Adrenal gland (tissue), 12 donors: ENCODE measurements around the gene VTCN1. TPM values are rescaled to one million over a fixed set of nuclear protein-coding genes. Genes with fewer than 3 reads are reported as not detected.

Source experiments
- DNase-seq, 7 donors: peaks; one replicate each; pipeline ENCODE4 v3.0.0-alpha.2; 2019 to 2020
- H3K27ac ChIP-seq, 5 donors: fragments of 200-600 bp; sonication (generic) in 4 of 5; 1 replicate in 3 of 5; 2 replicates in 2 of 5; pipeline versions ENCODE4 v1.5.1 to v1.8.0; 2016 to 2020; ENCODE audit warnings: mild to moderate bottlenecking in 1 of 5
- H3K27me3 ChIP-seq: fragments of 200-600 bp; 2 replicates; pipeline ENCODE4 v1.8.0; 2021
- H3K36me3 ChIP-seq, 2 donors: fragments of 200-600 bp; replicated peaks in 1 of 2; 1 replicate in 1 of 2; 2 replicates in 1 of 2; pipeline versions ENCODE4 v1.5.1 to v1.8.0; 2018 to 2022
- H3K4me1 ChIP-seq, 2 donors: fragments of 200-600 bp; replicated peaks in 1 of 2; 1 replicate in 1 of 2; 2 replicates in 1 of 2; pipeline versions ENCODE4 v1.5.1 to v1.8.0; 2018 to 2021
- H3K4me3 ChIP-seq, 4 donors: fragments of 200-600 bp; sonication (generic) in 3 of 4; one replicate each; pipeline ENCODE4 v1.5.1; 2016 to 2018
- H3K9me3 ChIP-seq, 3 donors: fragments of 200-600 bp; sonication (generic) in 1 of 3; replicated peaks in 1 of 3; 1 replicate in 2 of 3; 2 replicates in 1 of 3; pipeline versions ENCODE4 v1.5.1 to v1.8.0; 2016 to 2021
- POLR2A ChIP-seq, 2 donors: fragments of 450-650 bp; IDR thresholded peaks; one replicate each; pipeline ENCODE4 v1.6.1; 2017; ENCODE audit warnings: antibody characterized with exemption in 2 of 2, mild to moderate bottlenecking in 2 of 2, moderate library complexity in 1 of 2
- WGBS, 4 donors: extraction: QIAGEN DNeasy Blood & Tissue Kit in 2 of 4; methylation state at CpG; one replicate each; pipeline versions ENCODE4 v1.1.5 to v1.1.7; 2013 to 2017; 5-methylcytosine and 5-hydroxymethylcytosine counted together
- intact Hi-C, 2 donors: fragments of 100-400 bp; cut with DNase I; formaldehyde crosslinking; loops; one replicate each; pipeline versions ENCODE4 v1.14.1 to v1.15.0; 2022 to 2023
- polyA plus RNA-seq, 3 donors: library from polyadenylated mRNA; stranded (reverse); fragments of 200-250 nt in 2 of 3; fragments of 350-450 nt in 1 of 3; fragmentation: Illumina TruSeq in 1 of 3; extraction: RNeasy Lipid Tissue Mini Kit (QIAGEN cat#74804) in 1 of 3; gene quantifications; one replicate each; pipeline ENCODE4 v1.2.3, GENCODE V29; 2013 to 2014
- total RNA-seq, 9 donors: library from RNA; depleted of rRNA in 4 of 9; stranded (reverse); fragments of >200 nt in 4 of 9; fragments of 120-200 nt in 1 of 9; fragmentation: NEBNext Ultra II Directional in 1 of 9; extraction: Animal tissue kit (Norgen Biotek cat#: 25700) in 1 of 9; gene quantifications; one replicate each; pipeline versions ENCODE4 v1.1.0 to v1.2.4, GENCODE V29; 2013 to 2023
- TF ChIP-seq, protein P1 (sequence below), 6 experiments: fragments of 450-650 bp in 4 of 6; fragments of 200-600 bp in 2 of 6; sonication (generic) in 1 of 6; IDR thresholded peaks; 1 replicate in 5 of 6; 2 replicates in 1 of 6; pipeline versions ENCODE4 v1.5.1 to v1.8.0; 2016 to 2021; ENCODE audit warnings: antibody characterized with exemption in 6 of 6, mild to moderate bottlenecking in 2 of 6, moderate library complexity in 1 of 6
- donor health status: healthy with polysubstance abuse.
- donor health status: Bipolar disorder and iron deficiency.
- donor health status: DM: yes; HTN: yes; CAD: no.
- donor health status: DM: no; HTN: no; CAD: no.
- donor health status: DM: no; HTN: no; CAD: no.
- donor health status: DM: yes; HTN: yes; CAD: no.

Gene VTCN1
- total and polyA plus RNA-seq, 12 donors: 0.11 TPM; not detected in 11

DNA sequence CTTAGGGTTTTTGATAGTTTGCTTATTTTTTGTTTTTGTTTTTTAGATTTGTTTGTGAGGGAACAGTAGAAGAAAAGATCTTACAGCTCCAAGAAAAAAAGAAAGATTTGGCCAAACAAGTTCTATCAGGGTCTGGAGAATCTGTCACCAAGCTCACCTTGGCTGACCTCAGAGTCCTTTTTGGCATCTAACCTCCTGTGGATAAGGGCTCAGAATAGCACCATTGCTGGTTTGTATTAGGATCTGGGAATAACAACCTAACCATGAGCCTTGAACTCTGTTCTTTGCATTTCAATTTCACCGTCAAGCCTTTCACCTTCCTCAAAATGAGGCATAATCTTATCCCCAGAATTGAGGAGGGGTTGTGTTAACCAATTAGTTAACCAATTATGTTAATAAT lies 109.4 kb downstream of the VTCN1 start:
- Histone ChIP-seq H3K27me3 (no peaks in the 10 kb centered on the region), H3K4me3 (no peak overlapping the region), H3K9me3 (no peaks in the 10 kb centered on the region), H3K27ac (no peak overlapping the region), H3K4me1 (no peaks in the 10 kb centered on the region), H3K36me3 (no peaks in the 10 kb centered on the region)
- no peak for TF ChIP-seq POLR2A (IDR thresholded peaks at IDR 0.05)
- TF ChIP-seq, protein P1, sequence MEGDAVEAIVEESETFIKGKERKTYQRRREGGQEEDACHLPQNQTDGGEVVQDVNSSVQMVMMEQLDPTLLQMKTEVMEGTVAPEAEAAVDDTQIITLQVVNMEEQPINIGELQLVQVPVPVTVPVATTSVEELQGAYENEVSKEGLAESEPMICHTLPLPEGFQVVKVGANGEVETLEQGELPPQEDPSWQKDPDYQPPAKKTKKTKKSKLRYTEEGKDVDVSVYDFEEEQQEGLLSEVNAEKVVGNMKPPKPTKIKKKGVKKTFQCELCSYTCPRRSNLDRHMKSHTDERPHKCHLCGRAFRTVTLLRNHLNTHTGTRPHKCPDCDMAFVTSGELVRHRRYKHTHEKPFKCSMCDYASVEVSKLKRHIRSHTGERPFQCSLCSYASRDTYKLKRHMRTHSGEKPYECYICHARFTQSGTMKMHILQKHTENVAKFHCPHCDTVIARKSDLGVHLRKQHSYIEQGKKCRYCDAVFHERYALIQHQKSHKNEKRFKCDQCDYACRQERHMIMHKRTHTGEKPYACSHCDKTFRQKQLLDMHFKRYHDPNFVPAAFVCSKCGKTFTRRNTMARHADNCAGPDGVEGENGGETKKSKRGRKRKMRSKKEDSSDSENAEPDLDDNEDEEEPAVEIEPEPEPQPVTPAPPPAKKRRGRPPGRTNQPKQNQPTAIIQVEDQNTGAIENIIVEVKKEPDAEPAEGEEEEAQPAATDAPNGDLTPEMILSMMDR (IDR thresholded peaks at IDR 0.05): no peak
- WGBS, 4 donors: 78 to 91% (median 85%) methylated on average over 1 of the region's 1 CpG
- no peak for DNase-seq
- intact Hi-C loops: no loop called here

DNA sequence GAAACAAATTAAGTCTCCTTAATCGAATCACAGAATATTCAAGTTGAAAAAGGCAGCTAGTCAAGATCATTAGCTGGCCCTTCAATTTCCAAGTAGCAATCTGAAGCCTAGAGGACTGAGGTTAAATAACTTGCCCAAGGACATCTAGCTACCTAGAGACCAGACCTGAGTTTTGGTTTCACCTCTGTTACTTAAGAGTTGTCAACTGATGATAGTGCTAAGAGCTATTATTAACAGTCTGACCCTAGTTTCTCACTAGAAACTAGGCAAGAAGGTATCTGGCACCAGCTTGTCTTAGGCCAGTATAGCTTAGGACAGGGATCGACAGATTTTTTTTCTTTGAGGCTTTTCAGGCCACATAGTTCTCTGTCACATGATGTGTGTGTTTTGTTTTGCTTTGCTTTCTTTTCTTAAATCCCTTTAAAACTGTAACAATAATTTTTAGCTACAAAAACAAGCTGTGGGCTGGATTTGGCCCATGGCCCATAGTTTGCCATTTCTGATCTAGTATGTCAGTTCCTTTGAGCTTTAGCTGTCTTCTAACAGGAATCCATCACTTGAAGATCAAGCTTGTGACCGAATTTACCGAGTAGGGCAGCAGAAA lies 112.3 kb downstream of the VTCN1 start:
- Histone ChIP-seq H3K36me3 (no peaks in the 10 kb centered on the region), H3K27ac (no peak overlapping the region), H3K4me3 (no peak overlapping the region), H3K4me1 (peaks cover 8 to 10% of the 10 kb centered on the region in 2 donors), H3K9me3 (no peaks in the 10 kb centered on the region), H3K27me3 (no peaks in the 10 kb centered on the region)
- WGBS, 4 donors: 61 to 75% (median 71%) methylated on average over 4 of the region's 4 CpGs
- no peak for DNase-seq
- no peak for TF ChIP-seq POLR2A (IDR thresholded peaks at IDR 0.05)
- TF ChIP-seq, protein P1 (IDR thresholded peaks at IDR 0.05): no peak
- intact Hi-C loops: no loop called here

DNA sequence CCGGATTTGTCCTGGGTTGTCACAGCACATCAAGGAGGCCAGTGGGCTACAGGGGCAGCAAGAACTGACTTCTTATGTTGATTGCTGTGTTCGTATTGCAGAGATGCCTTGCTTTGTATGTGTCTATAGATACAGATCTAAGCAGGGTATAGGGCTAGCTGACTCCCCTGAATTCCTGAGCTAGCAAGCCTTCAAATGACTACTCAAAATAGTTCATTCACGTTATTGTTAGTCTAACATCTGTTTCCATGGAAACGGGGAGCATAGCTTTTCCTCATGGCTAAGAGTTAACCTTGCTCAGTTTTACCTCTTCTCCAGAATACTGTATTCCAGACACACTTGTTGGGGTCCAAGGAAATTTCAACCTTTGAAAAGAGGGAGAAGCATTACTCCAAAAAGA lies 113.3 kb downstream of the VTCN1 start:
- H3K36me3 ChIP-seq: no peaks in the 10 kb centered on the region
- WGBS, 4 donors: 79 to 87% (median 84%) methylated on average over 4 of the region's 4 CpGs
- DNase-seq: no peak
- TF ChIP-seq POLR2A (IDR thresholded peaks at IDR 0.05): no peak
- TF ChIP-seq, protein P1 (IDR thresholded peaks at IDR 0.05): no peak
- H3K9me3 ChIP-seq: no peaks in the 10 kb centered on the region
- H3K27ac ChIP-seq: no peak overlapping the region
- intact Hi-C loops: no loop called here
- H3K4me1 ChIP-seq: peaks cover 17 to 18% of the 10 kb centered on the region in 2 donors
- no peak overlapping the region for H3K4me3 ChIP-seq
- H3K27me3 ChIP-seq: no peaks in the 10 kb centered on the region

DNA sequence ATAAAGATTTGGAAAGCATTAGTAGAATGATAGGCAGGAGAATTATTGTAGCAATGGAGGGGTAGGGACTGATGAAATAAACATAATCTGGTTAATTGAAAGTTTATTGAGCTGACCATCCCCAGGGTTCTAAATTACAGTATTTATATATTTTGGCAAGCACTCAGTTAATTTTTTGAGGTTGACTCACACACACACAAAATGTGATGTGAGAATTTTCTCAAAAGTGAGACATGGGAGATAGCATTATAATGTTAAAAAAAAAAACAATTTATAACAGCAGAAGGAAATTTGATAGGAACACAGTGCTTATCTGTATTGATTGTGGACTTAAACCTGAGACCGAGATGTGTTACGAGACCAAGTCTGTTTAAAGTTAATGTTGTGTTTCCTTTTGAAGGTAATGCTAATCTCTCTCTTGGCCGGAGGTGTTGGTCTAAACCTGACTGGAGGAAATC lies 113.7 kb downstream of the VTCN1 start:
- H3K9me3 ChIP-seq: no peaks in the 10 kb centered on the region
- H3K4me1 ChIP-seq: peaks cover 19 to 21% of the 10 kb centered on the region in 2 donors
- H3K4me3 ChIP-seq: no peak overlapping the region
- H3K27ac ChIP-seq: no peak overlapping the region
- no peaks in the 10 kb centered on the region for H3K27me3 ChIP-seq
- TF ChIP-seq, protein P1 (IDR thresholded peaks at IDR 0.05): no peak
- no peak for TF ChIP-seq POLR2A (IDR thresholded peaks at IDR 0.05)
- intact Hi-C loops: no loop called here
- 90 to 99% (median 96%) methylated on average over 3 of the region's 3 CpGs for WGBS, 4 donors
- no peaks in the 10 kb centered on the region for H3K36me3 ChIP-seq
- no peak for DNase-seq
